Muscle layer of colon (tissue), 2 donors: ENCODE measurements around the gene NMT2.

Experiments
- H3K27ac ChIP-seq: one replicate; pipeline ENCODE4 v1.7.0; 2013; ENCODE audit warnings: low read depth, mild to moderate bottlenecking, low read length, moderate library complexity
- H3K27me3 ChIP-seq, 2 donors: one replicate each; pipeline ENCODE4 v1.7.0; 2013; ENCODE audit warnings: low read length in 2 of 2, mild to moderate bottlenecking in 2 of 2; ENCODE audit not compliant: insufficient read depth in 2 of 2, control insufficient read depth in 1 of 2
- H3K36me3 ChIP-seq: one replicate; pipeline ENCODE4 v1.7.0; 2013; ENCODE audit warnings: mild to moderate bottlenecking, low read length; ENCODE audit not compliant: insufficient read depth
- H3K4me1 ChIP-seq: one replicate; pipeline ENCODE4 v1.7.0; 2013; ENCODE audit warnings: mild to moderate bottlenecking, low read length; ENCODE audit not compliant: insufficient read depth
- H3K4me3 ChIP-seq, 2 donors: one replicate each; pipeline ENCODE4 v1.7.0; 2013; ENCODE audit warnings: low read length in 2 of 2, low read depth in 1 of 2, mild to moderate bottlenecking in 1 of 2, moderate library complexity in 1 of 2
- H3K9ac ChIP-seq: one replicate; pipeline ENCODE4 v1.7.0; 2013; ENCODE audit warnings: low read length
- H3K9me3 ChIP-seq: one replicate; pipeline ENCODE4 v1.7.0; 2013; ENCODE audit warnings: mild to moderate bottlenecking, low read length
- donor health status: abdominal sarcoma.
- donor health status: Adenocarcinoma of cecum.

Gene NMT2

DNA sequence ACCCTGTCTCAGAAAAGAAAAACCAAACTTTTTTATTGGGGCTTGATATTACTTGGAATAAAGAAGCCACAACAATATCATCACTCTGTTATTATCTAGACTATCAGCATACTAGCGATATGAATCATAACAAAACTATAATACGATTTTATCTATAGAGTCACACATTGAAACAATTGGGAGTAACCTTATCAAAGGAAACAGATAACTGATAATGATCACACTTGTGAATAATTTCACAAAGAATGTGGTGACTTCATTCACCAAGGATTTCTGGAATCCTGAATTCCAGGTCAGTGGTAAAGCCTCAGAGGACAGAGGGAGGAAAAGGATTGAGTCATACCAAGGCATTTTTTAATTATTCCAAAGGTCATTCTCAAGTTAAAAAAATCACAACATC, 32.1 kb upstream of the NMT2 start:
- no peaks in the 10 kb centered on the region for H3K9me3 ChIP-seq
- no peaks in the 10 kb centered on the region for H3K27me3 ChIP-seq
- no peaks in the 10 kb centered on the region for H3K36me3 ChIP-seq
- H3K27ac ChIP-seq: no peak overlapping the region
- H3K4me3 ChIP-seq: no peak overlapping the region
- no peak overlapping the region for H3K9ac ChIP-seq
- H3K4me1 ChIP-seq: no peaks in the 10 kb centered on the region

DNA sequence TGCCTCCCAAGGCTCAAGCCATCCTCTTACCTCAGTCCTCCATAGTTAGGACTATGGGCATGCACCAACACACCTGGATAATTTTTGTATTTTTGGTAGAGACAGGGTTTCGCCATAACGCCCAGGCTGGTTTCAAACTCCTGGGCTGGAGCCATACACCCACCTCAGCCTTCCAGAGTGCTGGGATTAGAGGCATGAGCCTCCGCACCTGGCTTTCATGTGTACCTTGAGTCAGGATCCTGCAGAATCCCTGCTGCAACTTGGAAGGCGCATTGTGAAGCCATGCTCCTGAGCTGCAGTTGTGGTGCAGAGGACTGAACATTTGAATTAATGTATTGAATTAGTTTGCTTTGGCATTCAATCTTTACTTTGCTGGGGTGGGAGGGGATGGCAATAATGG, 29.4 kb upstream of the NMT2 start:
- no peak overlapping the region for H3K27ac ChIP-seq
- H3K27me3 ChIP-seq: no peaks in the 10 kb centered on the region
- H3K9ac ChIP-seq: no peak overlapping the region
- H3K36me3 ChIP-seq: no peaks in the 10 kb centered on the region
- no peaks in the 10 kb centered on the region for H3K9me3 ChIP-seq
- H3K4me1 ChIP-seq: no peaks in the 10 kb centered on the region
- no peak overlapping the region for H3K4me3 ChIP-seq

DNA sequence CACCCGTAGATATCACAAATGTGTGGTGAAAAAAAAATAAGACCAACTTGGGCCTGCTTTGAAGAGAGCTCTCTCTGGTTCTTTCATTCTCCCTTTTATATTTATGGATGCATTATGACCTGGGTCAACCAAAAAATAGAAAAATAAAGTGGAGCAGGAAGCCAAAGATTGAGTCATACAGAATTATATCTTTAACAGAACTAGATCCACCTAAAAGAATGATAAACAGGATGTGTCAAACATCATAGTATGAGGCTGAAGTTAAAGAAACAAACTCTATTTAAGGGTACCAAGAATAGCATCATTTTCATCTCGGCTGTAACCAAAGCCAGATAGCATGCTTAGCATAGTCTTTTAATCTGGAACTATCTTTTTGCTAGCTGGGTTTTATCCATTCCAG, 28.8 kb upstream of the NMT2 start:
- Histone ChIP-seq H3K9me3 (no peaks in the 10 kb centered on the region), H3K36me3 (no peaks in the 10 kb centered on the region), H3K27ac (no peak overlapping the region), H3K27me3 (no peaks in the 10 kb centered on the region), H3K4me1 (no peaks in the 10 kb centered on the region), H3K9ac (no peak overlapping the region), H3K4me3 (no peak overlapping the region)

DNA sequence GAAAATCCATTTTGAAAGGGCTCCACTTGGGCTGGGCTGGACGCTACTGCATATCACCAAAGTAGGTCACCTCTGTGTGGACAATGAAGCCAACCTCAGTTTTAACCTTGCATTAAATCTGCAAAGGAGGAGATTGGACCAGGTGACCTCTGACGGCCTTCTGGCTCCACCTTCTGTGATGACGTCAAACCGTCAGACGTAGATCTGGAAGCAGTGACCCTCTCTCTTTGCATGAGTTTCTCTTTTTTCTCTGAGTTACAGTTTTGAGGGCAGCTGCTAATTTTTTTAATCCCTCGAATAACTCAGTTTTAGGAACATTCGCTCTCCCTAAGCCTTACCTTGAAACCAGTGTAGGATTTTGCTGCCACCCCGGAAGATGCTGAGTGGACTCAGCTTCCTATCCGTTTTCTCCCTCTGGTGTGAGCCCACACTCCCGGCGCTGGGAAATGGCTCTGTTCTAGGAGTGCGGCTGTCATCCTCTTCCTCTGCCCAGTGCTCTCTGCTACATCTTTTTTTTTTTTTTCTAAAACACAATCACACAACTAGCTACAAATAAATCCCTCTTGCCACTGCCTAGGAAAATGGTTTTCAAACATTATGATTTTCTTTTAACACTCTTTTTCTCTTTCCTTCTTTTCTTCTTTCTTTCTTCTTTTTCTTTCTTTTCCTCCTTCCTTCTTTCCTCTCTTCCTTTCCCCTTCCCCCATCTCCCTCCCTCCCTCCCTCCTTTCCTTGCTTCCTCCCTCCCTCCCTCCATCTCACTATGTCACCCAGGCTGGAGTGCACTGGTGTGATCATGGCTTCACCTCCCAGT, 27.7 kb upstream of the NMT2 start:
- no peaks in the 10 kb centered on the region for H3K36me3 ChIP-seq
- no peaks in the 10 kb centered on the region for H3K4me1 ChIP-seq
- no peak overlapping the region for H3K4me3 ChIP-seq
- no peak overlapping the region for H3K9ac ChIP-seq
- no peaks in the 10 kb centered on the region for H3K27me3 ChIP-seq
- no peaks in the 10 kb centered on the region for H3K9me3 ChIP-seq
- no peak overlapping the region for H3K27ac ChIP-seq

DNA sequence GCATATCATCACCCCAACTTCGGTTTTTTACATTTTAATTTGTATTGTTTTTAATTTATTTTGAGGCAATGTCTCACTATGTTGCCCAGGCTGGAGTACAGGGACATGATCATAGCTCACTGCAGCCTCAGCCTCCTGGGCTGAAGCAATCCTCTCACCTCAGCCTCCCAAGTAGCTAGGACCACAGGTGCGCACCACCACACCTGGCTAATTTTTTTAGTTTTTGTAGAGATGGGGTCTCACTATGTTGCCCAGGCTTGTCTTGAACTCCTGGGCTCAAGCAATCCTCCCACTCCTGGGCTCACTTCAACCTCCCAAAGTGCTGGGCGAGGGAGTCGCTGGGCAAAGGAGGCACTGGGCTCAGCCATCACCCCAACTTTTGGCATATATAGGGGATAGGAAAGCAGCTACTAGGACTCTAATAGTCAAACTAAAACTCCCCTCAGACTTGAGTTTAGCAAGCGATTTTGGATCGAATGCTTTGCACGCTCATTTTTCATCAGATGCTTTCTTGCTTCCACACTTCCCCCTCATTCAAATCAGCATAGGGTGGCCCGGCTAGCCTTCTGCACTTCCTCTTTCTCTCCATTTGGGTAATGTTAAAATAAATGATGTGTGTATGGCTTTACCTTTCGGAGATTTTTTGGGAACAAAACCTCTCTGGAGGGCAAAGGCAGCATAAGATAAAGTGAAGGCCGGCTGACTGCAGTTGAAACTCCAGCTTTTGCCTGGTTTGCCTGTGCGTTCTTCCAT, 20.8 kb upstream of the NMT2 start:
- Histone ChIP-seq H3K4me1 (no peaks in the 10 kb centered on the region), H3K9ac (no peak overlapping the region), H3K27me3 (no peaks in the 10 kb centered on the region), H3K36me3 (no peaks in the 10 kb centered on the region), H3K9me3 (no peaks in the 10 kb centered on the region), H3K27ac (no peak overlapping the region), H3K4me3 (no peak overlapping the region)

DNA sequence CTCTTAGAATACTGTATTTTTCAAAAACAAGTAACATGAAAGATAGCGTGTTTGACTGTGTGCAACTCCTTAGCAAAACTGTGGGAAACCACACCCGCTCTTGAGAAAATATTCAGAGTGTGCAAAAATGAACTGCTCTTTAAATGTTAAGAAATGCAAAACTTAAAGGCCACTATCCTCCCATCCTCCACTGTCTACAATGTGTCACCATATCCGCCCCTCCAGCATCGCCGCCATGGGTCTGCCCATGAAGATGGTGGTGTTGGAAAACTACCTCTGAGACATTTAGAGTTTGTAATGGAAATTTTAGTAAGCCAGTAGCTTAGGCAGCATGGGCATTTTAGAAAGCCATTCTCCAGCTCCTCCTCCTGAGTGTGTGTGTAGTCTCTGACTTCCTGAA, 20.1 kb upstream of the NMT2 start:
- no peaks in the 10 kb centered on the region for H3K27me3 ChIP-seq
- no peaks in the 10 kb centered on the region for H3K36me3 ChIP-seq
- H3K27ac ChIP-seq: no peak overlapping the region

DNA sequence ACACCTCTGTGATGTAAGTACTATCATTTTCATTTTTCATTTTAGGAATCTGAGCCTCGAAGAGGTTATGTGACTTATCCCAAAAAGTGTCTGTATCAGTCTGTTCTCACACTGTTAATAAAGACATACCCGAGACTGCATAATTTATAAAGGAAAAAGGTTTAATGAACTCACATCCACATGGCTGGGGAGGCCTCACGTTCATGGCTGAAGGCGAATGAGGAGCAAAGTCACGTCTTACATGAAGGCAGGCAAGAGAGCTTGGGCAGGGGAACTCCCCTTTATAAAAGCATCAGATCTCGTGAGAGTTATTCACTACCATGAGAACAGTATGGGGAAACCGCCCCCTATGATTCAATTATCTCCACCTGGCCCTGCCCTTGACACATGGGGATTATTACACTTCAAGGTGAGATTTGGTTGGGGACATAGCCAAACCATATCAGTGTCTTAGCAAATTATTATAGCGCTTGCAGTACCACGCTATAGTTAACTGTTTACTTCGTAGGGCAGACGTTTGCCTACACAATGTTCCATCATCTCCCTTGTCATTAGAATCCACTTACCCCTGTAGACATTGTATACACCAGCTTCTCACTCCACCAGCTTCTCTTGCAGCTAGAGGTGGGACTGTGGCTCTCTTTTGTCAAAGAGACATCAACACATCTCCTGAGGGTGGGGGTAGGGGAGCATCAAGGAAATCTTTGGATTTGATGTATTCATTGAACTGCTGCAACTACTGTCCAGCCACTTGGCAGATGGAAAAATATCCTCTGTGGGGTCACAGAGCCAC, 15.4 kb upstream of the NMT2 start:
- Histone ChIP-seq H3K27me3 (no peaks in the 10 kb centered on the region), H3K9ac (no peak overlapping the region), H3K27ac (no peak overlapping the region), H3K4me1 (no peaks in the 10 kb centered on the region), H3K4me3 (no peak overlapping the region), H3K9me3 (no peaks in the 10 kb centered on the region), H3K36me3 (no peaks in the 10 kb centered on the region)

More for the DNA sequence above, 20.1 kb upstream of the NMT2 start:
- Histone ChIP-seq H3K9me3 (no peaks in the 10 kb centered on the region), H3K4me3 (no peak overlapping the region), H3K4me1 (no peaks in the 10 kb centered on the region), H3K9ac (no peak overlapping the region)

DNA sequence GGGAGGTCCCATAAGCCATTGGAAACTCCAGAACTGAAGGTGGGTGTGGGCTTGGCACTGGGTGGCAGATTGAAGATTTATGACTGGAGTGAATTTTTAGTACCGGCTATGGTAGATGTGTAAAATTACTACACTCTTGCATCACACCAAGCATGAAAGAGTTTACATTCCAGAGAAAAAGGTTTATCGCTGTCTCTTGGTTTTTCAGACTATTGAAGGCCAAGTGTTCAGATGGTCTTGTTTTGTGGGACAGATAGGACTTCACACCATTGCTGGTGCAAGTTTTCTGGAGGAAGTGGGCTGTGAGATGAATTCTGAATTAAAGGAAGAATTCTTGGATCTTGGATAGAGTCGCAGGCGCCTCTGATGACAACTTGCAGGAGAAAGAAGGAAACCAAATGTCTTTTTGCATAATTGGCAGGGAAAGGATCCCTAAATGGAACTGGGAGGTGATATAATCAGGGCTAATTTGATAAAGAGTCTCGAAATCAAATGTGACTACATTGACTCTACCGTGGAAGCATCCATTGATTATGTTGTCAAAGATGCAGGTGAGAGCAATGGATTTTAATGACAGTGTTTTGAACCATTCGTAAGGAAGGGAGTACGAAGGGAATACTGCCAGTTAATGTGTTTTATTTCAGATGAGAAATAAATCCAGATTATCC, 14.2 kb upstream of the NMT2 start:
- Histone ChIP-seq H3K9ac (no peak overlapping the region), H3K36me3 (no peaks in the 10 kb centered on the region), H3K27ac (no peak overlapping the region), H3K27me3 (no peaks in the 10 kb centered on the region), H3K4me1 (no peaks in the 10 kb centered on the region), H3K9me3 (no peaks in the 10 kb centered on the region), H3K4me3 (no peak overlapping the region)

DNA sequence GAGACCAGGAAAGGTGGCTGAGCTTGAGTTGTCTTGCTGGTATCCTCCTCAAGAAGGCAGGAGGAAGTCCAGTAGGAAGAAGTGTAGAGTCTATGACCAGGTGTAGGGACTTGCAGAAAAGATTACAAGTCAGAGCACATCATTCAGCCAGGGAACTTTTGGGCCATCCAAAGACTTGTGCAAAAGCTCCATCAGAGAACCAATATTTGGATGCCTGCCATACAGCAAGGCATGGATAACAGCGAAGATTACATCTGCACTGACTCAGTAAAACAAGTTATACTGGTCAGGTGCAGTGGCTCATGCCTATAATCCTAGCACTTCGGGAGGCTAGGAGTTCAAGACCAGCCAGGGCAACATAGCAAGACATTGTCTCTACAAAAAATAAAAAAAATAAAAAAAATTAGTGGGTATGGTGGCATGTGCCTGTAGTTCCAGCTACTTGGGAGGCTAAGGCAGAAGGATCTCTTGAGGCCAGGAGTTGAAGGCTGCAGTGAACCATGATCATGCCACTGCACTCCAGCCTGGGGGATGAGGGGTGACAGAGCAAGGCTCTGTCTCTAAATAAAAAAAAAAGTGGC, 13.2 kb upstream of the NMT2 start:
- H3K4me3 ChIP-seq: no peak overlapping the region
- H3K9me3 ChIP-seq: no peaks in the 10 kb centered on the region
- no peaks in the 10 kb centered on the region for H3K27me3 ChIP-seq
- no peaks in the 10 kb centered on the region for H3K36me3 ChIP-seq
- H3K4me1 ChIP-seq: no peaks in the 10 kb centered on the region
- H3K27ac ChIP-seq: no peak overlapping the region
- H3K9ac ChIP-seq: no peak overlapping the region

DNA sequence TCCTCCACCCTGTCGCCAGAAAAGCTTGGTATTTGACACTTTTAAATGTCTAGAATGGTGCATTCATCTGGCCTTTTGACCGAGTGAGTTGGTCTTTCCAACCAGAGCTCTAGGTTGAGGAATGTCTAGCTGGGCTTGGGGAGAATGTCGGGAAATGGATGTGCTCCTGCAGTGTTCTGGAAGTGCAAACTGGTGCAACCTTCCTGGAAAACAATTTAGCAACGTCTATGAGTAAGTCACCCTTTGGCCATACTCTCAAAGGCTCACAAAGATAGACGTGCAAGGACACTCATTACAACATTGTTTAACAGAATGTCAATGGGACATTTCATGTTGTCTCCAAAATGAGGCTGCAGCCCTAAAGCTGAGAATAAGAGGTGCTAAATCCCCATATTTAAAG, 12.2 kb upstream of the NMT2 start:
- Histone ChIP-seq H3K27ac (no peak overlapping the region), H3K27me3 (no peaks in the 10 kb centered on the region), H3K4me1 (no peaks in the 10 kb centered on the region), H3K4me3 (no peak overlapping the region), H3K9me3 (no peaks in the 10 kb centered on the region), H3K9ac (no peak overlapping the region), H3K36me3 (no peaks in the 10 kb centered on the region)

DNA sequence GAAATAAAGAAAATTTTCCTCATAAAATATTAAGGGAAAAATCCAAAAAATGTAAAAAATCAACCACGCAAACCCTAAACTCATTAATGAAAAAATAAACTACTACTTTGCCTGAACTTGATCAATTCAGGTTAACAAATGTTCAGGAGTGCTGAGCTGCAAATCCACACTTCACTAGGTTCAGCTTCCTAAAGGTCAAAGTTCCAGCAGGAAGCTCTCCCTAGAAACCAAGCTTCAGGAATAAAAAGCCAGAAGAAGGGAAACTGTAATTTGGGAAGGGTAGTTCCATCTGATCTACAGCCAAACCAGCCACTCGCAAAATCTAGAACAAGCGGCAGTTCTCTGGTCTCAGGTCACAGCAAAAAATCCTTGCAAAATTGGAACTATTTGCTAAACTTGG, 7.8 kb upstream of the NMT2 start:
- no peak overlapping the region for H3K27ac ChIP-seq
- no peaks in the 10 kb centered on the region for H3K4me1 ChIP-seq
- no peaks in the 10 kb centered on the region for H3K9me3 ChIP-seq
- no peak overlapping the region for H3K4me3 ChIP-seq
- no peaks in the 10 kb centered on the region for H3K27me3 ChIP-seq
- no peaks in the 10 kb centered on the region for H3K36me3 ChIP-seq
- H3K9ac ChIP-seq: no peak overlapping the region
